Endodermal cell (in vitro differentiated cells): Measurements from ENCODE around the gene METAP1D. TPM values are rescaled to one million over a fixed set of nuclear protein-coding genes. Genes with fewer than 3 reads are reported as not detected.

Experiments used
- DNase-seq: peaks from one replicate; pipeline ENCODE4 v3.0.0-alpha.2; 2017
- H3K27ac ChIP-seq: 2 replicates; pipeline ENCODE4 v1.5.1; 2013; ENCODE audit warnings: mild to moderate bottlenecking, low read depth, low read length, moderate library complexity
- H3K27me3 ChIP-seq: 2 replicates; pipeline ENCODE4 v1.6.1; 2013; ENCODE audit warnings: mild to moderate bottlenecking, low read length, moderate library complexity; ENCODE audit not compliant: insufficient read depth, control insufficient read depth, poor library complexity, severe bottlenecking
- H3K36me3 ChIP-seq: 2 replicates; pipeline ENCODE4 v1.7.0; 2013; ENCODE audit warnings: mild to moderate bottlenecking, low read length, moderate library complexity; ENCODE audit not compliant: control insufficient read depth, insufficient read depth
- H3K4me1 ChIP-seq: one replicate; pipeline ENCODE4 v1.7.0; 2013; ENCODE audit warnings: low read length; ENCODE audit not compliant: control insufficient read depth, insufficient read depth
- H3K4me3 ChIP-seq: 2 replicates; pipeline ENCODE4 v1.5.1; 2013; ENCODE audit warnings: mild to moderate bottlenecking, low read length, moderate library complexity
- H3K9ac ChIP-seq: 2 replicates; pipeline ENCODE4 v1.6.1; 2013; ENCODE audit warnings: mild to moderate bottlenecking, low read length, moderate library complexity; ENCODE audit not compliant: poor library complexity, severe bottlenecking; ENCODE audit errors: extremely low read depth
- H3K9me3 ChIP-seq: 2 replicates; pipeline ENCODE4 v1.6.1; 2013; ENCODE audit warnings: mild to moderate bottlenecking, low read length, moderate library complexity; ENCODE audit not compliant: control insufficient read depth
- H3K27ac Mint-ChIP-seq: 2 replicates; pipeline ENCODE4 v1.8.0; 2020; ENCODE audit warnings: mixed read lengths
- H3K27me3 Mint-ChIP-seq: 2 replicates; pipeline ENCODE4 v1.8.0; 2021; ENCODE audit warnings: mild to moderate bottlenecking, mixed read lengths; ENCODE audit not compliant: insufficient read depth
- H3K36me3 Mint-ChIP-seq: 2 replicates; pipeline ENCODE4 v1.8.0; 2020; ENCODE audit warnings: low read depth, mixed read lengths
- H3K4me1 Mint-ChIP-seq: 2 replicates; pipeline ENCODE4 v1.8.0; 2020; ENCODE audit warnings: mixed read lengths
- H3K4me3 Mint-ChIP-seq: 2 replicates; pipeline ENCODE4 v1.8.0; 2020; ENCODE audit warnings: mild to moderate bottlenecking, moderate library complexity, mixed read lengths
- H3K9me3 Mint-ChIP-seq: 2 replicates; pipeline ENCODE4 v1.8.0; 2020; ENCODE audit warnings: mild to moderate bottlenecking, mixed read lengths
- WGBS, 2 experiments: methylation state at CpG; one replicate each; pipeline versions ENCODE4 v1.1.5 to v1.1.7; 2013; ENCODE audit warnings: missing lambda C conversion rate in 2 of 2, mixed read lengths in 1 of 2; ENCODE audit not compliant: insufficient coverage in 1 of 2, insufficient read length in 1 of 2; 5-methylcytosine and 5-hydroxymethylcytosine counted together
- total RNA-seq, 2 donors: library from RNA; stranded (reverse); fragmentation: NEBNext Ultra II Directional in 1 of 2; extraction: Animal tissue kit (Norgen Biotek cat#: 25700) in 1 of 2; gene quantifications; 2 replicates in 1 of 2; 3 replicates in 1 of 2; pipeline ENCODE4 v1.2.1, GENCODE V29; 2021
- TF ChIP-seq, protein P1 (sequence below): fragments of 200-600 bp; sonication (generic); conservative IDR thresholded peaks from 2 replicates; pipeline ENCODE4 v1.5.0; 2021; ENCODE audit warnings: antibody characterized with exemption, mild to moderate bottlenecking

The METAP1D gene
- total RNA-seq, 2 donors from 2014 or later, result 6.0 to 6.5 TPM

DNA sequence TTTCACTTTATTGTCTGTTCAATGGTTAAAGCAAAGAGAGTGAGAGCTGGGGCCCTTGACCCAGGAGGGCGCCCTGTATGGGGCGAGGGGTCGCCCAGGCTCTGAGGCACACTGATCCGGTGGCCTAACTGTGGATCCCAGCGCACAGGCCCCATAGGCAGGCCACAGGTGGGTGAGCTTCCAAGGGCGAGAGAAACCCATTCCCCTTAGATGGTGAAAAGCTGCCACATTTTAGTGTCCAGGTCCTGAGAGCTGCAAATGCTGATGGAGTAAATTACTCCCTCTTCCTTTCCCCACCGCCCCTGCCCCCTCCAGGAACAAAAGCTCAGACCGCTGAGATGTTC, 108.8 kb downstream of the METAP1D start:
- H3K27me3 Mint-ChIP-seq, result peaks cover 72% of the 10 kb centered on the region
- H3K27ac Mint-ChIP-seq, result no peak overlapping the region
- Histone ChIP-seq H3K27ac (no peak overlapping the region), H3K27me3 (peaks cover 53% of the 10 kb centered on the region), H3K9me3 (no peaks in the 10 kb centered on the region), H3K4me1 (no peaks in the 10 kb centered on the region), H3K36me3 (no peaks in the 10 kb centered on the region), H3K9ac (no peak overlapping the region), H3K4me3 (no peak overlapping the region)
- DNase-seq, result no peak
- peaks cover 8% of the 10 kb centered on the region for H3K4me1 Mint-ChIP-seq
- no peak overlapping the region for H3K4me3 Mint-ChIP-seq
- TF ChIP-seq, protein P1, sequence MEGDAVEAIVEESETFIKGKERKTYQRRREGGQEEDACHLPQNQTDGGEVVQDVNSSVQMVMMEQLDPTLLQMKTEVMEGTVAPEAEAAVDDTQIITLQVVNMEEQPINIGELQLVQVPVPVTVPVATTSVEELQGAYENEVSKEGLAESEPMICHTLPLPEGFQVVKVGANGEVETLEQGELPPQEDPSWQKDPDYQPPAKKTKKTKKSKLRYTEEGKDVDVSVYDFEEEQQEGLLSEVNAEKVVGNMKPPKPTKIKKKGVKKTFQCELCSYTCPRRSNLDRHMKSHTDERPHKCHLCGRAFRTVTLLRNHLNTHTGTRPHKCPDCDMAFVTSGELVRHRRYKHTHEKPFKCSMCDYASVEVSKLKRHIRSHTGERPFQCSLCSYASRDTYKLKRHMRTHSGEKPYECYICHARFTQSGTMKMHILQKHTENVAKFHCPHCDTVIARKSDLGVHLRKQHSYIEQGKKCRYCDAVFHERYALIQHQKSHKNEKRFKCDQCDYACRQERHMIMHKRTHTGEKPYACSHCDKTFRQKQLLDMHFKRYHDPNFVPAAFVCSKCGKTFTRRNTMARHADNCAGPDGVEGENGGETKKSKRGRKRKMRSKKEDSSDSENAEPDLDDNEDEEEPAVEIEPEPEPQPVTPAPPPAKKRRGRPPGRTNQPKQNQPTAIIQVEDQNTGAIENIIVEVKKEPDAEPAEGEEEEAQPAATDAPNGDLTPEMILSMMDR, result no peak
- no peaks in the 10 kb centered on the region for H3K36me3 Mint-ChIP-seq
- H3K9me3 Mint-ChIP-seq, result no peaks in the 10 kb centered on the region
- 88 to 97% methylated on average over 5 to 8 of the region's 8 CpGs for WGBS, 2 experiments

DNA sequence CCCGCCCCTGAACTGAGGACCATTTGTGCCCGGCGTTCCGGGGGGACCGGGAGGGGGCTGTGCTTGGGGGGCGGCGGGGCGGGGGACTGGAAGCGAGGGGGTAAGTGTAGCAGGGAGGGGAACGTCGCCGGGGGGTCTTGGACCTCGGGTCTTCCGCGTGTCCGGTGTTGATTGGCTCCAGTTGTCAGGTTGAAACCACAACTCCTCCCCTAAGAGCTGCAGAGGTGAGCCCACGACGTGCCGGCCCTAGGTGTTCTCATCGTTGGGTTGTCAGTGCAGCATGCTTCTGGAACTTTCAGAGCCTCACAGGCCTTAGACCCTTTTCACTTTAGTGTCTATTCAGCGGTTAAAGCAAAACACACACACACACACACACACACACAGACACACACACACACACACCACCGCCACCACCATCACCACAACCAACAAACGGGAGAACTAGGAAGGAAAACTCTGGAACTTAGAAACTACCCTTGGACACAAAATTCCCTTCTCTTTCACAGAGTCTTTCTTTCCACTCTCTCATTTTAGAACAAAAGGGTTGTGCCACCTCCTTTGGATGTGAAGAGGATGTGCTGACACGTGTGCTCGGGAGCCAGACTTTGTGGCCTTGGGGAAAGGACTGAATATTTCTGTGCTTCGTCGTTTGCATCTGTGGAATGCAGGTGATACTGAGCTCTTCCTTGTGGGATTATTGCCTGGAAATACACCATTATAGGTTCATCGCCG, 109.7 kb downstream of the METAP1D start:
- Mint-ChIP-seq H3K27ac (no peak overlapping the region), H3K4me1 (peaks cover 6% of the 10 kb centered on the region), H3K4me3 (no peak overlapping the region), H3K36me3 (no peaks in the 10 kb centered on the region), H3K27me3 (peaks cover 65% of the 10 kb centered on the region), H3K9me3 (no peaks in the 10 kb centered on the region)
- no peaks in the 10 kb centered on the region for H3K4me1 ChIP-seq
- H3K9me3 ChIP-seq, result no peaks in the 10 kb centered on the region
- TF ChIP-seq, protein P1, result no peak
- H3K4me3 ChIP-seq, result no peak overlapping the region
- no peak overlapping the region for H3K9ac ChIP-seq
- H3K27ac ChIP-seq, result no peak overlapping the region
- H3K36me3 ChIP-seq, result no peaks in the 10 kb centered on the region
- 81 to 89% methylated on average over 13 to 29 of the region's 29 CpGs for WGBS, 2 experiments
- peaks cover 45% of the 10 kb centered on the region for H3K27me3 ChIP-seq
- no peak for DNase-seq

DNA sequence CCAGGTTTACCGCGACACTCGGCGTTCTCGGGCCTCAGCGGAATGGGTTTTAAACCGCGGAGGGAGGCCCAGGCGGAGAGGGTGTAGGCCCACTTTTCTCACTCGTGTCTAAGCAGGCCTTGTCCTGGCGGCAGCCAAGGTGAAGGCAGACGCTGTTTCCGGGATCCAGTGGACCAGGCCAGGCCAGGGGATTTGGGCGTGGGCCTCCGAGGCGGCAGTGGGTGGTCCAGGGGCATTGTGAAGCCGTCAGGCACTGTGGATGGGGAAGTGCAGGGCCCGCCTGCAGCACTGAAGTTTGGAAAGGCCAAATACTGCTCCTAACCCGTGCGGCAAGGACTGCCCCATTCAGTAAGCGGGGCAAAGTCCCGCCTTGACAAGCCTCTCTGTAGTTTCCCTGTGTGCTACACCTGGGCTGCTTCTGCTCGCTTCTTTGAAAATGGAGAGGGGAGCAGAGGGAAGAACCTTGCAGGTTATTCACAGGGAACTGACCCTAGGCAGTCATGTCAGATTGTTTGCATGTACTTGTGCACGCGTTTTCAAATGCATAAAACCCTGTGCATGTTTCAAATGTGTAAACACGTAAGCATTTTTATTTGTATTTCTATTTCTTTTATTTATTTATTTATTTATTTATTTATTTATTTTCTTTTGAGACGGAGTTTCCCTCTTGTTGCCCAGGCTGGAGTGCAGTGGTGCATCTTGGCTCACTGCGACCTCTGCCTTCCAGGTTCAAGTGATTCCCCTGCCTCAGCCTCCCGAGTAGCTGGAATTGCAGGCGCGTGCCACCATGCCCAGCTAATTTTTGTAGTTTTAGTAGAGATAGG, 110.4 kb downstream of the METAP1D start:
- peaks cover 58% of the 10 kb centered on the region for H3K27me3 Mint-ChIP-seq
- H3K36me3 ChIP-seq, result no peaks in the 10 kb centered on the region
- peaks cover 37% of the 10 kb centered on the region for H3K27me3 ChIP-seq
- H3K36me3 Mint-ChIP-seq, result no peaks in the 10 kb centered on the region
- H3K9me3 Mint-ChIP-seq, result no peaks in the 10 kb centered on the region
- no peak overlapping the region for H3K27ac ChIP-seq
- no peaks in the 10 kb centered on the region for H3K4me1 ChIP-seq
- TF ChIP-seq, protein P1, result no peak
- no peak overlapping the region for H3K27ac Mint-ChIP-seq
- H3K9ac ChIP-seq, result no peak overlapping the region
- H3K4me3 ChIP-seq, result no peak overlapping the region
- no peak overlapping the region for H3K4me3 Mint-ChIP-seq
- H3K4me1 Mint-ChIP-seq, result peaks cover 6% of the 10 kb centered on the region
- 84 to 91% methylated on average over 18 to 30 of the region's 31 CpGs for WGBS, 2 experiments
- peak; percentile 58 for DNase-seq
- no peaks in the 10 kb centered on the region for H3K9me3 ChIP-seq
